ENCODE results near the gene LAMA3.

DNA sequence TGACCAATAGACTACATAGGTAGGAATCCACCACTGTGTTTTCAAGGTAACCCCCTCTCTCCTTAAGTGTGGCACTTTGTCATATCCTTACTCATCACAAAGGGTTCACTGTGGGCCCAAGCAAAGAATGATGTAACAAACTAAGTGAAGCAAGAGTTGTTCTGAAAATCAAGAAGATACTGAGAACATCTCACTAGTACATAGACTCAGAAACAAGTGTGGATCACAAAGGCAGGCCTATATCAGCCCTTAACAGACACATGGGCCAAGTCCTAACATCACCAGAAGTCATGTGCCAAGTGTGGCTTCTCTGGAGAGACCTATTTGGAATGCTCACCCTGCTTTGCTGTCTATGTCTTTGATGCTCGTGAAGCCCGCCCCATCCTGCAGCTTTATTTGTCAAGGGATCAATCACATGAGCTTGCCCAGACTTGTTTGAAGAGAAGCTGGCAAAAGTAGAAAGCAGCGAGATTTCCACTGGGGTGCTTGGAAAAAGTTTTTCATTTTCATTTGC, 194.1 kb downstream of the LAMA3 start:
- TF ChIP-seq, protein P1, sequence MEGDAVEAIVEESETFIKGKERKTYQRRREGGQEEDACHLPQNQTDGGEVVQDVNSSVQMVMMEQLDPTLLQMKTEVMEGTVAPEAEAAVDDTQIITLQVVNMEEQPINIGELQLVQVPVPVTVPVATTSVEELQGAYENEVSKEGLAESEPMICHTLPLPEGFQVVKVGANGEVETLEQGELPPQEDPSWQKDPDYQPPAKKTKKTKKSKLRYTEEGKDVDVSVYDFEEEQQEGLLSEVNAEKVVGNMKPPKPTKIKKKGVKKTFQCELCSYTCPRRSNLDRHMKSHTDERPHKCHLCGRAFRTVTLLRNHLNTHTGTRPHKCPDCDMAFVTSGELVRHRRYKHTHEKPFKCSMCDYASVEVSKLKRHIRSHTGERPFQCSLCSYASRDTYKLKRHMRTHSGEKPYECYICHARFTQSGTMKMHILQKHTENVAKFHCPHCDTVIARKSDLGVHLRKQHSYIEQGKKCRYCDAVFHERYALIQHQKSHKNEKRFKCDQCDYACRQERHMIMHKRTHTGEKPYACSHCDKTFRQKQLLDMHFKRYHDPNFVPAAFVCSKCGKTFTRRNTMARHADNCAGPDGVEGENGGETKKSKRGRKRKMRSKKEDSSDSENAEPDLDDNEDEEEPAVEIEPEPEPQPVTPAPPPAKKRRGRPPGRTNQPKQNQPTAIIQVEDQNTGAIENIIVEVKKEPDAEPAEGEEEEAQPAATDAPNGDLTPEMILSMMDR (IDR thresholded peaks at IDR 0.05) = no peak
- TF ChIP-seq POLR2AphosphoS5 (IDR thresholded peaks at IDR 0.05) (no peak), POLR2A (IDR thresholded peaks at IDR 0.05) (no peak), EP300 (IDR thresholded peaks at IDR 0.05) (no peak)
